Gastroesophageal sphincter (tissue), 4 donors: ENCODE results near the gene PCSK7. TPM values are rescaled to one million over a fixed set of nuclear protein-coding genes. Genes with fewer than 3 reads are reported as not detected.

Experiments used
- ATAC-seq: fragments of 150-250 bp; one replicate; pipeline ENCODE4 v1.9.1; 2016; ENCODE audit warnings: mild to moderate bottlenecking, moderate library complexity
- H3K27ac ChIP-seq, 4 donors: fragments of 200-600 bp; sonication (generic) in 3 of 4; 1 replicate in 3 of 4; 2 replicates in 1 of 4; pipeline ENCODE4 v1.5.1; 2016 to 2019
- H3K27me3 ChIP-seq: fragments of 200-600 bp; sonication (generic); one replicate; pipeline ENCODE4 v1.5.1; 2019
- H3K36me3 ChIP-seq, 2 donors: fragments of 200-600 bp; sonication (generic); one replicate each; pipeline ENCODE4 v1.5.1; 2019; ENCODE audit warnings: control low read depth in 1 of 2
- H3K4me1 ChIP-seq, 3 donors: fragments of 200-600 bp; sonication (generic); 1 replicate in 2 of 3; 2 replicates in 1 of 3; pipeline ENCODE4 v1.5.1; 2016 to 2019; ENCODE audit warnings: control low read depth in 2 of 3
- H3K4me3 ChIP-seq, 2 donors: fragments of 200-600 bp; sonication (generic); one replicate each; pipeline ENCODE4 v1.5.1; 2019; ENCODE audit warnings: mild to moderate bottlenecking in 1 of 2, moderate library complexity in 1 of 2
- H3K9me3 ChIP-seq, 3 donors: fragments of 200-600 bp; sonication (generic); one replicate each; pipeline ENCODE4 v1.5.1; 2017 to 2019; ENCODE audit warnings: control low read depth in 2 of 3
- CTCF ChIP-seq, 4 experiments: fragments of 200-600 bp in 2 of 4; fragments of 450-650 bp in 2 of 4; sonication (generic) in 1 of 4; IDR thresholded peaks; one replicate each; pipeline ENCODE4 v1.5.1; 2017 to 2019; ENCODE audit warnings: antibody characterized with exemption in 4 of 4, mild to moderate bottlenecking in 2 of 4, moderate library complexity in 2 of 4
- EP300 ChIP-seq: sonication (generic); formaldehyde crosslinking; IDR thresholded peaks from one replicate; pipeline ENCODE4 v1.6.1; 2017; ENCODE audit warnings: antibody characterized with exemption, mild to moderate bottlenecking
- POLR2A ChIP-seq, 2 donors: fragments of 450-650 bp; IDR thresholded peaks; one replicate each; pipeline ENCODE4 v1.6.1; 2017; ENCODE audit warnings: antibody characterized with exemption in 2 of 2, mild to moderate bottlenecking in 2 of 2, moderate library complexity in 1 of 2
- POLR2AphosphoS5 ChIP-seq: sonication (generic); formaldehyde crosslinking; IDR thresholded peaks from one replicate; pipeline ENCODE4 v1.6.1; 2017; ENCODE audit warnings: antibody characterized with exemption
- WGBS, 2 donors: methylation state at CpG; one replicate each; pipeline ENCODE4 v1.1.5; 2018; ENCODE audit warnings: low coverage in 1 of 2; 5-methylcytosine and 5-hydroxymethylcytosine counted together
- total RNA-seq, 4 donors: library from RNA; depleted of rRNA; stranded (reverse); fragments of >200 nt; gene quantifications; one replicate each; pipeline ENCODE4 v1.1.0, GENCODE V29; 2016

The PCSK7 gene
- total RNA-seq, 4 donors from 2014 or later: 28.9 to 40.5 (median 35.3) TPM

GRCh38 chr11:117201658-117202305 is 30.1 kb downstream of the PCSK7 start:
- ATAC-seq: no peak
- Histone ChIP-seq H3K9me3 (no peaks in the 10 kb centered on the region), H3K27me3 (no peaks in the 10 kb centered on the region), H3K4me1 (peaks cover 0 to 82% (median 12%) of the 10 kb centered on the region in 3 donors), H3K4me3 (peak overlapping the region; percentile 73 to 80), H3K36me3 (peaks cover 0 to 44% of the 10 kb centered on the region in 2 donors), H3K27ac (peak overlapping the region; percentile 97 to 99 (median 97))
- TF ChIP-seq POLR2A (IDR thresholded peaks at IDR 0.05) (peak in 1 of 2 donors; percentile 26), EP300 (no peak)
- no CpG with 5 or more reads among the region's 14 CpGs for WGBS, 2 donors

GRCh38 chr11:117200813-117201657 is 30.8 kb downstream of the PCSK7 start:
- Histone ChIP-seq H3K4me3 (peak overlapping the region; percentile 73 to 80), H3K36me3 (peaks cover 0 to 51% of the 10 kb centered on the region in 2 donors), H3K27me3 (no peaks in the 10 kb centered on the region), H3K9me3 (no peaks in the 10 kb centered on the region), H3K4me1 (peaks cover 0 to 81% (median 12%) of the 10 kb centered on the region in 3 donors), H3K27ac (peak overlapping the region; percentile 97 to 99 (median 97))
- 12 to 22% methylated on average over 9 to 10 of the region's 12 CpGs for WGBS, 2 donors
- no peak for ATAC-seq
- TF ChIP-seq POLR2A (IDR thresholded peaks at IDR 0.05) (peak; percentile 24 to 27), EP300 (no peak), POLR2AphosphoS5 (peak; percentile 76), CTCF (IDR thresholded peaks at IDR 0.05) (peak in 1 of 4 experiments; percentile 40)

- ATAC-seq: no peak
- Histone ChIP-seq H3K9me3 (no peaks in the 10 kb centered on the region), H3K27me3 (no peaks in the 10 kb centered on the region), H3K27ac (peak overlapping the region; percentile 97 to 99 (median 97)), H3K36me3 (peaks cover 0 to 53% of the 10 kb centered on the region in 2 donors), H3K4me1 (peaks cover 0 to 74% (median 11%) of the 10 kb centered on the region in 3 donors), H3K4me3 (peak overlapping the region; percentile 73 to 80)
- TF ChIP-seq EP300 (no peak), POLR2AphosphoS5 (peak; percentile 11), POLR2A (IDR thresholded peaks at IDR 0.05) (peak in 1 of 2 donors; percentile 53)
- WGBS, 2 donors: 19 to 38% methylated on average over 4 to 7 of the region's 13 CpGs
Measured at GRCh38 chr11:117199916-117200812, 31.7 kb downstream of the PCSK7 start.

- peak; percentile 85 for ATAC-seq
- Histone ChIP-seq H3K27ac (peak within 1 kb of the TSS; percentile 97 to 99 (median 98)), H3K4me3 (peak within 1 kb of the TSS; percentile 73 to 80), H3K4me1 (peaks cover 0 to 65% (median 8%) of the 10 kb centered on the region in 3 donors), H3K9me3 (no peaks in the 10 kb centered on the region), H3K36me3 (peaks cover 0 to 48% of the 10 kb centered on the region in 2 donors), H3K27me3 (no peaks in the 10 kb centered on the region)
- TF ChIP-seq POLR2A (IDR thresholded peaks at IDR 0.05) (peak; percentile 91 to 95), CTCF (IDR thresholded peaks at IDR 0.05) (no peak), POLR2AphosphoS5 (peak; percentile 99), EP300 (peak; percentile 65)
- 20% methylated on average over 1 of the region's 34 CpGs; no CpG with 5 or more reads in 1 of the 2 donors for WGBS, 2 donors
Measured at GRCh38 chr11:117199053-117199915, 32.6 kb downstream of the PCSK7 start, which contains the start of gene TAGLN. TAGLN (plus strand) TSS chr11:117199370; CDS start chr11:117203014, 3,644 bp downstream.

- Histone ChIP-seq H3K4me1 (peaks cover 0 to 58% (median 8%) of the 10 kb centered on the region in 3 donors), H3K4me3 (peak overlapping the region; percentile 35 to 73), H3K36me3 (peaks cover 0 to 48% of the 10 kb centered on the region in 2 donors), H3K27me3 (no peaks in the 10 kb centered on the region), H3K9me3 (no peaks in the 10 kb centered on the region), H3K27ac (peak overlapping the region; percentile 97 to 99 (median 98))
- WGBS, 2 donors: 20 to 67% methylated on average over 2 to 4 of the region's 4 CpGs
- no peak for TF ChIP-seq EP300
- no peak for TF ChIP-seq POLR2AphosphoS5
- TF ChIP-seq CTCF (IDR thresholded peaks at IDR 0.05): no peak
- peak; percentile 8 for ATAC-seq
Measured at GRCh38 chr11:117198613-117199012, 33.3 kb downstream of the PCSK7 start.
